ENCODE results near the gene APC2.

Gene APC2

GRCh38 chr19:1455002-1455335 lies 5.0 kb downstream of the APC2 start:
- no peaks in the 10 kb centered on the region for H3K4me1 ChIP-seq (ENCODE audit: insufficient read depth, low read length)
- H3K9me3 ChIP-seq (ENCODE audit: low read length), result no peaks in the 10 kb centered on the region
- H3K27ac ChIP-seq (ENCODE audit: low read depth, low read length), result no peak overlapping the region
- no peak overlapping the region for H3K9ac ChIP-seq (ENCODE audit: low read length)
- peaks cover 37 to 83% of the 10 kb centered on the region in 2 donors for H3K27me3 ChIP-seq (ENCODE audit: control insufficient read depth in 1 of 2, insufficient read depth in 2 of 2, low read length in 2 of 2)
- H3K4me3 ChIP-seq (ENCODE audit: low read depth in 1 of 2, low read length in 2 of 2), result no peak overlapping the region
- no peaks in the 10 kb centered on the region for H3K36me3 ChIP-seq (ENCODE audit: insufficient read depth, low read length)

- Histone ChIP-seq H3K4me3 (ENCODE audit: low read depth in 1 of 2, low read length in 2 of 2) (no peak overlapping the region), H3K4me1 (ENCODE audit: insufficient read depth, low read length) (no peaks in the 10 kb centered on the region), H3K9ac (ENCODE audit: low read length) (no peak overlapping the region), H3K9me3 (ENCODE audit: low read length) (no peaks in the 10 kb centered on the region), H3K27ac (ENCODE audit: low read depth, low read length) (no peak overlapping the region), H3K27me3 (ENCODE audit: control insufficient read depth in 1 of 2, insufficient read depth in 2 of 2, low read length in 2 of 2) (peaks cover 31 to 77% of the 10 kb centered on the region in 2 donors), H3K36me3 (ENCODE audit: insufficient read depth, low read length) (no peaks in the 10 kb centered on the region)
Measured at GRCh38 chr19:1455336-1456120, 5.6 kb downstream of the APC2 start.

- H3K9ac ChIP-seq (ENCODE audit: low read length), result no peak overlapping the region
- H3K27me3 ChIP-seq (ENCODE audit: control insufficient read depth in 1 of 2, insufficient read depth in 2 of 2, low read length in 2 of 2), result peaks cover 23 to 69% of the 10 kb centered on the region in 2 donors
- no peaks in the 10 kb centered on the region for H3K4me1 ChIP-seq (ENCODE audit: insufficient read depth, low read length)
- no peak overlapping the region for H3K4me3 ChIP-seq (ENCODE audit: low read depth in 1 of 2, low read length in 2 of 2)
- no peak overlapping the region for H3K27ac ChIP-seq (ENCODE audit: low read depth, low read length)
- H3K9me3 ChIP-seq (ENCODE audit: low read length), result no peaks in the 10 kb centered on the region
- no peaks in the 10 kb centered on the region for H3K36me3 ChIP-seq (ENCODE audit: insufficient read depth, low read length)
Measured at GRCh38 chr19:1456121-1456900, 6.4 kb downstream of the APC2 start.

- H3K27ac ChIP-seq (ENCODE audit: low read depth, low read length), result no peak overlapping the region
- no peaks in the 10 kb centered on the region for H3K4me1 ChIP-seq (ENCODE audit: insufficient read depth, low read length)
- no peak overlapping the region for H3K9ac ChIP-seq (ENCODE audit: low read length)
- no peaks in the 10 kb centered on the region for H3K9me3 ChIP-seq (ENCODE audit: low read length)
- H3K4me3 ChIP-seq (ENCODE audit: low read depth in 1 of 2, low read length in 2 of 2), result no peak overlapping the region
- H3K36me3 ChIP-seq (ENCODE audit: insufficient read depth, low read length), result no peaks in the 10 kb centered on the region
- peaks cover 18 to 60% of the 10 kb centered on the region in 2 donors for H3K27me3 ChIP-seq (ENCODE audit: control insufficient read depth in 1 of 2, insufficient read depth in 2 of 2, low read length in 2 of 2)
Measured at GRCh38 chr19:1457031-1457739, 7.3 kb downstream of the APC2 start.

GRCh38 chr19:1457892-1458291 lies 8.0 kb downstream of the APC2 start:
- no peaks in the 10 kb centered on the region for H3K36me3 ChIP-seq (ENCODE audit: insufficient read depth, low read length)

GRCh38 chr19:1459479-1459878 lies 9.6 kb downstream of the APC2 start:
- Histone ChIP-seq H3K9ac (ENCODE audit: low read length) (no peak overlapping the region), H3K27ac (ENCODE audit: low read depth, low read length) (no peak overlapping the region), H3K4me3 (ENCODE audit: low read depth in 1 of 2, low read length in 2 of 2) (no peak overlapping the region), H3K36me3 (ENCODE audit: insufficient read depth, low read length) (no peaks in the 10 kb centered on the region), H3K9me3 (ENCODE audit: low read length) (no peaks in the 10 kb centered on the region), H3K27me3 (ENCODE audit: control insufficient read depth in 1 of 2, insufficient read depth in 2 of 2, low read length in 2 of 2) (peaks cover 13 to 38% of the 10 kb centered on the region in 2 donors), H3K4me1 (ENCODE audit: insufficient read depth, low read length) (no peaks in the 10 kb centered on the region)

More at GRCh38 chr19:1457892-1458291, 8.0 kb downstream of the APC2 start:
- Histone ChIP-seq H3K9ac (ENCODE audit: low read length) (no peak overlapping the region), H3K27me3 (ENCODE audit: control insufficient read depth in 1 of 2, insufficient read depth in 2 of 2, low read length in 2 of 2) (peaks cover 13 to 53% of the 10 kb centered on the region in 2 donors), H3K9me3 (ENCODE audit: low read length) (no peaks in the 10 kb centered on the region), H3K4me1 (ENCODE audit: insufficient read depth, low read length) (no peaks in the 10 kb centered on the region), H3K27ac (ENCODE audit: low read depth, low read length) (no peak overlapping the region), H3K4me3 (ENCODE audit: low read depth in 1 of 2, low read length in 2 of 2) (no peak overlapping the region)

GRCh38 chr19:1460033-1460995 lies 10.4 kb downstream of the APC2 start:
- Histone ChIP-seq H3K36me3 (ENCODE audit: insufficient read depth, low read length) (no peaks in the 10 kb centered on the region), H3K27me3 (ENCODE audit: control insufficient read depth in 1 of 2, insufficient read depth in 2 of 2, low read length in 2 of 2) (peaks cover 13 to 35% of the 10 kb centered on the region in 2 donors)

GRCh38 chr19:1461862-1462261 lies 11.9 kb downstream of the APC2 start:
- Histone ChIP-seq H3K4me3 (ENCODE audit: low read depth in 1 of 2, low read length in 2 of 2) (no peak overlapping the region), H3K36me3 (ENCODE audit: insufficient read depth, low read length) (no peaks in the 10 kb centered on the region), H3K27ac (ENCODE audit: low read depth, low read length) (no peak overlapping the region), H3K9ac (ENCODE audit: low read length) (no peak overlapping the region), H3K4me1 (ENCODE audit: insufficient read depth, low read length) (no peaks in the 10 kb centered on the region), H3K27me3 (ENCODE audit: control insufficient read depth in 1 of 2, insufficient read depth in 2 of 2, low read length in 2 of 2) (peaks cover 0 to 35% of the 10 kb centered on the region in 2 donors), H3K9me3 (ENCODE audit: low read length) (no peaks in the 10 kb centered on the region)

More at GRCh38 chr19:1460033-1460995, 10.4 kb downstream of the APC2 start:
- Histone ChIP-seq H3K4me3 (ENCODE audit: low read depth in 1 of 2, low read length in 2 of 2) (no peak overlapping the region), H3K27ac (ENCODE audit: low read depth, low read length) (no peak overlapping the region), H3K9me3 (ENCODE audit: low read length) (no peaks in the 10 kb centered on the region), H3K9ac (ENCODE audit: low read length) (no peak overlapping the region), H3K4me1 (ENCODE audit: insufficient read depth, low read length) (no peaks in the 10 kb centered on the region)

- Histone ChIP-seq H3K4me1 (ENCODE audit: insufficient read depth, low read length) (peaks cover 2% of the 10 kb centered on the region), H3K9ac (ENCODE audit: low read length) (no peak overlapping the region), H3K27me3 (ENCODE audit: control insufficient read depth in 1 of 2, insufficient read depth in 2 of 2, low read length in 2 of 2) (peaks cover 0 to 48% of the 10 kb centered on the region in 2 donors)
Measured at GRCh38 chr19:1465191-1466016, 15.5 kb downstream of the APC2 start.

GRCh38 chr19:1466018-1466460 lies 16.1 kb downstream of the APC2 start:
- H3K4me1 ChIP-seq (ENCODE audit: insufficient read depth, low read length), result peaks cover 8% of the 10 kb centered on the region

More at GRCh38 chr19:1465191-1466016, 15.5 kb downstream of the APC2 start:
- no peaks in the 10 kb centered on the region for H3K9me3 ChIP-seq (ENCODE audit: low read length)
- no peak overlapping the region for H3K27ac ChIP-seq (ENCODE audit: low read depth, low read length)
- H3K36me3 ChIP-seq (ENCODE audit: insufficient read depth, low read length), result no peaks in the 10 kb centered on the region
- H3K4me3 ChIP-seq (ENCODE audit: low read depth in 1 of 2, low read length in 2 of 2), result no peak overlapping the region

More at GRCh38 chr19:1466018-1466460, 16.1 kb downstream of the APC2 start:
- Histone ChIP-seq H3K4me3 (ENCODE audit: low read depth in 1 of 2, low read length in 2 of 2) (no peak overlapping the region), H3K27me3 (ENCODE audit: control insufficient read depth in 1 of 2, insufficient read depth in 2 of 2, low read length in 2 of 2) (peaks cover 2 to 54% of the 10 kb centered on the region in 2 donors), H3K9me3 (ENCODE audit: low read length) (no peaks in the 10 kb centered on the region), H3K36me3 (ENCODE audit: insufficient read depth, low read length) (no peaks in the 10 kb centered on the region), H3K27ac (ENCODE audit: low read depth, low read length) (no peak overlapping the region), H3K9ac (ENCODE audit: low read length) (no peak overlapping the region)
